ENCODE measurements around the gene SLC25A15.

DNA sequence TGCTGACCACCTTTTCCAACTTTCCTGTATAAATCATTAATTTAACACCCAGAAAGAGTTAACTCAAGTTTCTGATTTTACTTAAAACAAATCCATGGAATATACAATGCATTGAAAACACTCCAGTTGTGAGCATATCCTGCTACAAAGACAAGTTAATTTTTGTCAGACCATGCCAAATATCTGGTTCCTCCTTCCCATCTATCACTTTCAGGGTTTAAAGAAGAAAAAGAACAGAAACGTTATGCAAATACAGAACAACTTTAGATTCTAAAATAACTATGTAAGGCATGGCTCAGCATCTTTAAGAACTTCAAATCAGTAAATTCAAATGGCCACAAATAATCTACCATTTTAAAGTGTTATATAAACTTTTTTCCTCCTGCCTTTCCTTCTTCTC lies 33.4 kb upstream of the SLC25A15 start:
- TF ChIP-seq, protein P1, sequence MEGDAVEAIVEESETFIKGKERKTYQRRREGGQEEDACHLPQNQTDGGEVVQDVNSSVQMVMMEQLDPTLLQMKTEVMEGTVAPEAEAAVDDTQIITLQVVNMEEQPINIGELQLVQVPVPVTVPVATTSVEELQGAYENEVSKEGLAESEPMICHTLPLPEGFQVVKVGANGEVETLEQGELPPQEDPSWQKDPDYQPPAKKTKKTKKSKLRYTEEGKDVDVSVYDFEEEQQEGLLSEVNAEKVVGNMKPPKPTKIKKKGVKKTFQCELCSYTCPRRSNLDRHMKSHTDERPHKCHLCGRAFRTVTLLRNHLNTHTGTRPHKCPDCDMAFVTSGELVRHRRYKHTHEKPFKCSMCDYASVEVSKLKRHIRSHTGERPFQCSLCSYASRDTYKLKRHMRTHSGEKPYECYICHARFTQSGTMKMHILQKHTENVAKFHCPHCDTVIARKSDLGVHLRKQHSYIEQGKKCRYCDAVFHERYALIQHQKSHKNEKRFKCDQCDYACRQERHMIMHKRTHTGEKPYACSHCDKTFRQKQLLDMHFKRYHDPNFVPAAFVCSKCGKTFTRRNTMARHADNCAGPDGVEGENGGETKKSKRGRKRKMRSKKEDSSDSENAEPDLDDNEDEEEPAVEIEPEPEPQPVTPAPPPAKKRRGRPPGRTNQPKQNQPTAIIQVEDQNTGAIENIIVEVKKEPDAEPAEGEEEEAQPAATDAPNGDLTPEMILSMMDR (IDR thresholded peaks at IDR 0.05): no peak
- TF ChIP-seq POLR2A (IDR thresholded peaks at IDR 0.05): no peak

Data from testis (tissue), 2 donors.